HepG2 (cell line): Measurements from ENCODE around the gene S1PR2. TPM values are rescaled to one million over a fixed set of nuclear protein-coding genes. Genes with fewer than 3 reads are reported as not detected.
A peak's percentile ranks its signal among the peaks of the same experiment; 100 is the strongest.

Source experiments
- ELK4 ChIP-seq: sonication (generic); formaldehyde crosslinking; IDR thresholded peaks from 2 replicates; pipeline ENCODE4 v1.9.0; 2021; ENCODE audit warnings: missing genetic modification reagents, borderline replicate concordance
- GATAD1 ChIP-seq: IDR thresholded peaks from 2 replicates; pipeline ENCODE4 v1.6.1; 2016; ENCODE audit warnings: missing genetic modification reagents, missing compliant biosample characterization
- JDP2 ChIP-seq: sonication (generic); formaldehyde crosslinking; IDR thresholded peaks from 2 replicates; pipeline ENCODE4 v1.8.1; 2022; ENCODE audit warnings: missing genetic modification reagents, borderline replicate concordance
- MAF1 ChIP-seq: sonication (generic); formaldehyde crosslinking; IDR thresholded peaks from 2 replicates; pipeline ENCODE4 v1.5.0; 2020; ENCODE audit warnings: missing genetic modification reagents, borderline replicate concordance
- MXD4 ChIP-seq: IDR thresholded peaks from 2 replicates; pipeline ENCODE4 v1.6.1; 2016; ENCODE audit warnings: mild to moderate bottlenecking, missing biosample characterization, missing genetic modification reagents
- MYPOP ChIP-seq: sonication (generic); formaldehyde crosslinking; IDR thresholded peaks from 2 replicates; pipeline ENCODE4 v1.8.1; 2023; ENCODE audit warnings: mild to moderate bottlenecking, moderate library complexity, missing genetic modification reagents
- NFRKB ChIP-seq: fragments of 450-650 bp; IDR thresholded peaks from 2 replicates; pipeline ENCODE4 v1.6.1; 2017
- RELA ChIP-seq: sonication (generic); formaldehyde crosslinking; IDR thresholded peaks from 2 replicates; pipeline ENCODE4 v1.4.0; 2020; ENCODE audit warnings: missing genetic modification reagents
- REXO4 ChIP-seq: sonication (generic); formaldehyde crosslinking; IDR thresholded peaks from 2 replicates; pipeline ENCODE4 v1.8.0; 2022; ENCODE audit warnings: missing genetic modification reagents, mild to moderate bottlenecking, borderline replicate concordance
- RFX3 ChIP-seq: IDR thresholded peaks from 2 replicates; pipeline ENCODE4 v1.6.1; 2016; ENCODE audit warnings: missing biosample characterization, missing genetic modification reagents
- SMC3 ChIP-seq: IDR thresholded peaks from 2 replicates; pipeline ENCODE4 v1.6.1; 2011; ENCODE audit warnings: low read length, improper control_type of control experiment
- SP4 ChIP-seq: sonication (generic); formaldehyde crosslinking; IDR thresholded peaks from 2 replicates; pipeline ENCODE4 v1.8.1; 2023; ENCODE audit warnings: mild to moderate bottlenecking, missing genetic modification reagents
- YEATS2 ChIP-seq: sonication (generic); formaldehyde crosslinking; IDR thresholded peaks from 2 replicates; pipeline ENCODE4 v1.4.0; 2020; ENCODE audit warnings: missing genetic modification reagents, borderline replicate concordance
- ZFAT ChIP-seq: sonication (generic); formaldehyde crosslinking; conservative IDR thresholded peaks from 2 replicates; pipeline ENCODE4 v1.8.1; 2023; ENCODE audit warnings: missing genetic modification reagents, inconsistent platforms
- ZFX ChIP-seq: sonication (generic); formaldehyde crosslinking; IDR thresholded peaks from 2 replicates; pipeline ENCODE4 v1.4.0; 2020; ENCODE audit warnings: mild to moderate bottlenecking, low read depth, missing genetic modification reagents, moderate library complexity
- ZKSCAN8 ChIP-seq: IDR thresholded peaks from 2 replicates; pipeline ENCODE4 v1.6.1; 2016; ENCODE audit warnings: borderline replicate concordance, missing genetic modification reagents, missing compliant biosample characterization
- ZNF251 ChIP-seq: sonication (generic); formaldehyde crosslinking; IDR thresholded peaks from 2 replicates; pipeline ENCODE4 v1.9.0; 2021; ENCODE audit warnings: mild to moderate bottlenecking, missing genetic modification reagents
- ZNF264 ChIP-seq: sonication (generic); formaldehyde crosslinking; IDR thresholded peaks from 2 replicates; pipeline ENCODE4 v1.4.0; 2020; ENCODE audit warnings: missing genetic modification reagents
- ZNF275 ChIP-seq: sonication (generic); formaldehyde crosslinking; IDR thresholded peaks from 2 replicates; pipeline ENCODE4 v1.8.0; 2022; ENCODE audit warnings: missing genetic modification reagents, mild to moderate bottlenecking, inconsistent platforms, borderline replicate concordance
- ZNF280D ChIP-seq: sonication (generic); formaldehyde crosslinking; IDR thresholded peaks from 2 replicates; pipeline ENCODE4 v1.5.1; 2020; ENCODE audit warnings: mild to moderate bottlenecking, missing genetic modification reagents
- ZNF3 ChIP-seq: IDR thresholded peaks from 2 replicates; pipeline ENCODE4 v1.7.0; 2017; ENCODE audit warnings: inconsistent platforms
- ZNF446 ChIP-seq: sonication (generic); formaldehyde crosslinking; IDR thresholded peaks from 2 replicates; pipeline ENCODE4 v1.5.0; 2020; ENCODE audit warnings: mild to moderate bottlenecking, missing genetic modification reagents
- ZNF652 ChIP-seq: IDR thresholded peaks from 2 replicates; pipeline ENCODE4 v1.6.1; 2016; ENCODE audit warnings: low read depth, borderline replicate concordance
- ZNF749 ChIP-seq: sonication (generic); formaldehyde crosslinking; IDR thresholded peaks from 2 replicates; pipeline ENCODE4 v1.8.0; 2022; ENCODE audit warnings: mild to moderate bottlenecking, missing genetic modification reagents, moderate library complexity, borderline replicate concordance
- polyA plus RNA-seq, 8 experiments: library from polyadenylated mRNA; depleted of rRNA in 3 of 8; stranded (reverse) in 7 of 8; unstranded in 1 of 8; fragments of >200 nt; fragmentation: Illumina TruSeq in 4 of 8; extraction: Trizol in 4 of 8; gene quantifications; 2 replicates each; pipeline versions ENCODE4 v1.2.1 to v1.2.3, GENCODE V29; 2011 to 2016; ENCODE audit warnings: low read depth in 4 of 8, missing spikeins in 1 of 8, mixed read lengths in 1 of 8; ENCODE audit not compliant: insufficient read depth in 1 of 8
- total RNA-seq, 5 experiments: library from RNA; depleted of rRNA; stranded (reverse); fragments of >200 nt; fragmentation: Illumina TruSeq; extraction: Trizol; gene quantifications; 2 replicates each; pipeline ENCODE4 v1.2.3, GENCODE V29; 2016; ENCODE audit warnings: low read depth in 1 of 5

The S1PR2 gene
- total and polyA plus RNA-seq, 2 of the 13 experiments (the other 11 are each of a cell fraction or from before 2014, with no cell fraction given), result 0.91 to 1.3 TPM

GRCh38 chr19:10251792-10252694, 20.9 kb upstream of the S1PR2 start, which contains the start of gene MRPL4 (continued):
- TF ChIP-seq ZNF280D (CRISPR knock-in tag) (no peak), REXO4 (CRISPR knock-in tag) (peak; percentile 51; the same call in 1 of the 2 replicates), MAF1 (CRISPR knock-in tag) (peak; percentile 89), RFX3 (CRISPR knock-in tag) (no peak), ELK4 (no peak), ZNF446 (CRISPR knock-in tag) (0 out of 2 replicates have a peak, but pooled peaks have one; percentile 40), ZFAT (CRISPR knock-in tag) (0 out of 2 replicates have a peak, but pooled peaks have one; percentile 60), ZNF749 (peak; percentile 54; the same call in 1 of the 2 replicates), ZKSCAN8 (CRISPR knock-in tag) (peak; percentile 73; the same call in 1 of the 2 replicates), ZNF3 (CRISPR knock-in tag) (no peak), NFRKB (no peak), ZNF251 (CRISPR knock-in tag) (no peak), MYPOP (CRISPR knock-in tag) (peak; percentile 70; the same call in 1 of the 2 replicates), GATAD1 (peak; percentile 99), ZNF264 (peak; percentile 70), JDP2 (no peak), SP4 (CRISPR knock-in tag) (peak; percentile 96), RELA (CRISPR knock-in tag) (no peak), YEATS2 (peak; percentile 94), SMC3 (no peak), MXD4 (CRISPR knock-in tag) (peak; percentile 89; the same call in 1 of the 2 replicates), ZNF652 (CRISPR knock-in tag) (no peak), ZNF275 (CRISPR knock-in tag) (peak; percentile 72), ZFX (CRISPR knock-in tag) (peak; percentile 99)
